Right lobe of liver (tissue), 6 donors: ENCODE measurements around the gene CEP70. TPM values are rescaled to one million over a fixed set of nuclear protein-coding genes. Genes with fewer than 3 reads are reported as not detected.
"Not testable (repeated sequence)": the region's sequence is repeated elsewhere in the genome, so short reads cannot be mapped to it uniquely, and the experiment has no call there.

ENCODE experiments used
- ATAC-seq, 4 donors: fragments of 200-7000 bp; cut with Tn5 transposase; one replicate each; pipeline ENCODE4 v1.9.1; 2020; ENCODE audit warnings: mild to moderate bottlenecking in 4 of 4, moderate library complexity in 4 of 4
- DNase-seq, 3 donors: peaks; one replicate each; pipeline ENCODE4 v3.0.0-alpha.2; 2020
- H3K27ac ChIP-seq, 3 donors: fragments of 200-600 bp; one replicate each; pipeline ENCODE4 v1.8.0; 2022
- H3K27me3 ChIP-seq, 2 donors: fragments of 200-600 bp; one replicate each; pipeline ENCODE4 v1.8.0; 2022
- H3K36me3 ChIP-seq, 4 donors: fragments of 200-600 bp; sonication (generic) in 1 of 4; one replicate each; pipeline versions ENCODE4 v1.5.1 to v1.8.0; 2017 to 2022; ENCODE audit warnings: control low read depth in 1 of 4
- H3K4me1 ChIP-seq, 4 donors: fragments of 200-600 bp; sonication (generic) in 1 of 4; one replicate each; pipeline versions ENCODE4 v1.5.1 to v1.8.0; 2017 to 2022; ENCODE audit warnings: control low read depth in 1 of 4
- H3K4me3 ChIP-seq, 3 donors: fragments of 200-600 bp; one replicate each; pipeline ENCODE4 v1.8.0; 2022
- H3K9me3 ChIP-seq, 4 donors: fragments of 200-600 bp; sonication (generic) in 1 of 4; one replicate each; pipeline versions ENCODE4 v1.5.1 to v1.8.0; 2017 to 2022; ENCODE audit warnings: control low read depth in 1 of 4
- CTCF ChIP-seq, 4 donors: fragments of 200-600 bp in 3 of 4; fragments of 450-650 bp in 1 of 4; IDR thresholded peaks; one replicate each; pipeline versions ENCODE4 v1.5.1 to v1.8.0; 2016 to 2022; ENCODE audit warnings: antibody characterized with exemption in 4 of 4, mild to moderate bottlenecking in 2 of 4
- POLR2A ChIP-seq: fragments of 450-650 bp; IDR thresholded peaks from one replicate; pipeline ENCODE4 v1.6.1; 2017; ENCODE audit warnings: antibody characterized with exemption, mild to moderate bottlenecking
- WGBS: methylation state at CpG from one replicate; pipeline ENCODE4 v1.1.6; 2018; ENCODE audit warnings: low coverage, low lambda C conversion rate; ENCODE audit not compliant: insufficient coverage; ENCODE audit errors: missing lambda C conversion rate; 5-methylcytosine and 5-hydroxymethylcytosine counted together
- intact Hi-C, 2 donors: fragments of 100-400 bp; cut with DNase I; formaldehyde crosslinking; loops; one replicate each; pipeline versions ENCODE4 v1.11.2 to v1.14.1; 2022
- total RNA-seq, 6 experiments: library from RNA; depleted of rRNA in 2 of 6; stranded (reverse); fragments of >200 nt in 2 of 6; fragmentation: NEBNext Ultra II Directional in 3 of 6; extraction: Animal tissue kit (Norgen Biotek cat#: 25700) in 3 of 6; gene quantifications; one replicate each; pipeline versions ENCODE4 v1.1.0 to v1.2.4, GENCODE V29; 2016 to 2023
- donor health status: DM: no; HTN: yes; CAD: no.
- donor health status: DM: no; HTN: no; CAD: no.
- donor health status: DM: no; HTN: no; CAD: no.
- donor health status: DM: no; HTN: yes; CAD: no.
- donor health status: DM: no; HTN: yes; CAD: no.

CEP70 gene
- total RNA-seq, 6 experiments from 2014 or later, result 13.8 to 26.7 (median 21.4) TPM

GRCh38 chr3:138600100-138600745 is 6.2 kb upstream of the CEP70 start:
- TF ChIP-seq POLR2A (no peak), CTCF (IDR thresholded peaks at IDR 0.05) (no peak)
- DNase-seq (no peak), ATAC-seq (no peak)
- no peaks in the 10 kb centered on the region for H3K9me3 ChIP-seq
- no peak overlapping the region for H3K27ac ChIP-seq
- 72% methylated on average over 6 of the region's 8 CpGs for WGBS
- no peak overlapping the region for H3K4me3 ChIP-seq
- no peaks in the 10 kb centered on the region for H3K36me3 ChIP-seq
- H3K4me1 ChIP-seq, result peaks cover 0 to 4% (median 0%) of the 10 kb centered on the region in 4 donors
- no peaks in the 10 kb centered on the region for H3K27me3 ChIP-seq
- intact Hi-C loops, result no loop called here

- no peaks in the 10 kb centered on the region for H3K36me3 ChIP-seq
- no peaks in the 10 kb centered on the region for H3K27me3 ChIP-seq
- peaks cover 0 to 4% (median 0%) of the 10 kb centered on the region in 4 donors for H3K4me1 ChIP-seq
- H3K9me3 ChIP-seq, result no peaks in the 10 kb centered on the region
- no peak overlapping the region for H3K27ac ChIP-seq
- WGBS, result 94% methylated on average over 2 of the region's 3 CpGs
- intact Hi-C loops, result loop anchor here (5.0 kb wide), 1 partner anchor 319 kb away; no protein-coding TSS in a partner anchor
- DNase-seq (no peak), ATAC-seq (no peak)
- H3K4me3 ChIP-seq, result no peak overlapping the region
- no peak for TF ChIP-seq CTCF (IDR thresholded peaks at IDR 0.05)
- no peak for TF ChIP-seq POLR2A
Observed at GRCh38 chr3:138598534-138598933, 4.5 kb upstream of the CEP70 start.

GRCh38 chr3:138597186-138597976 is 3.3 kb upstream of the CEP70 start:
- Histone ChIP-seq H3K27ac (peak overlapping the region in 2 of 3 donors; percentile 4 to 27), H3K4me1 (peaks cover 0 to 11% (median 0%) of the 10 kb centered on the region in 4 donors)
- H3K27me3 ChIP-seq, H3K9me3 ChIP-seq, H3K36me3 ChIP-seq, H3K4me3 ChIP-seq, ATAC-seq: not testable (repeated sequence)
- DNase-seq, result peak in 1 of 3 donors; percentile 44
- 42% methylated on average over 5 of the region's 6 CpGs for WGBS
- intact Hi-C loops, result loop anchor here (5.0 kb wide), 1 partner anchor 320 kb away; no protein-coding TSS in a partner anchor

GRCh38 chr3:138594935-138595610 is 1.0 kb upstream of the CEP70 start:
- TF ChIP-seq POLR2A, result no peak
- TF ChIP-seq CTCF (IDR thresholded peaks at IDR 0.05), result no peak
- intact Hi-C loops, result loop anchor here (5.0 kb wide), 1 partner anchor 322 kb away; no protein-coding TSS in a partner anchor
- Histone ChIP-seq H3K27me3 (no peaks in the 10 kb centered on the region), H3K9me3 (no peaks in the 10 kb centered on the region), H3K27ac (no peak overlapping the region), H3K4me3 (peak overlapping the region in 1 of 3 donors; percentile 74), H3K36me3 (peaks cover 0 to 12% (median 0%) of the 10 kb centered on the region in 4 donors), H3K4me1 (peaks cover 0 to 14% (median 0%) of the 10 kb centered on the region in 4 donors)
- no peak for DNase-seq
- ATAC-seq, result no peak
- WGBS, result 32% methylated on average over 6 of the region's 6 CpGs
